Loucy (cell line): ENCODE data around the gene LRRC26.

Experiments used
- EZH2phosphoT487 ChIP-seq: fragments of 200-600 bp; IDR thresholded peaks from 2 replicates; pipeline ENCODE4 v1.6.1; 2018; ENCODE audit warnings: antibody characterized with exemption, mild to moderate bottlenecking, moderate library complexity, borderline replicate concordance
- TF ChIP-seq, protein P1 (sequence below): fragments of 200-600 bp; sonication (generic); conservative IDR thresholded peaks from 2 replicates; pipeline ENCODE4 v1.5.1; 2014; ENCODE audit warnings: mild to moderate bottlenecking, antibody characterized with exemption, low read length

DNA sequence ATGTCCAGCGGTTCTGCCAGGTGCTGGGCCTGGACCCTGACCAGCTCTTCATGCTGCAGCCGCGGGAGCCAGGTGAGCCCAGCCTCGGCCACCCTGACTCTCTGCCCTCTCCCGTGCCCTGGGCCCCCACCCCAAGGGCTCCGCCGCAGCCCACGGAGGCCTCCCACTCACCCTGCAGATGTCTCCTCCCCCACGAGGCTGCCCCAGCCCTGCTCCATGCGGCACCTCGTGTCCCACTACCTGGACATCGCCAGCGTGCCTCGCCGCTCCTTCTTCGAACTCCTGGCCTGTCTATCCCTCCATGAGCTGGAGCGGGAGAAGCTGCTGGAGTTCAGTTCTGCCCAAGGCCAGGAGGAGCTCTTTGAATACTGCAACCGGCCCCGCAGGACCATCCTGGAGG is 44.8 kb upstream of the LRRC26 start:
- TF ChIP-seq, protein P1, sequence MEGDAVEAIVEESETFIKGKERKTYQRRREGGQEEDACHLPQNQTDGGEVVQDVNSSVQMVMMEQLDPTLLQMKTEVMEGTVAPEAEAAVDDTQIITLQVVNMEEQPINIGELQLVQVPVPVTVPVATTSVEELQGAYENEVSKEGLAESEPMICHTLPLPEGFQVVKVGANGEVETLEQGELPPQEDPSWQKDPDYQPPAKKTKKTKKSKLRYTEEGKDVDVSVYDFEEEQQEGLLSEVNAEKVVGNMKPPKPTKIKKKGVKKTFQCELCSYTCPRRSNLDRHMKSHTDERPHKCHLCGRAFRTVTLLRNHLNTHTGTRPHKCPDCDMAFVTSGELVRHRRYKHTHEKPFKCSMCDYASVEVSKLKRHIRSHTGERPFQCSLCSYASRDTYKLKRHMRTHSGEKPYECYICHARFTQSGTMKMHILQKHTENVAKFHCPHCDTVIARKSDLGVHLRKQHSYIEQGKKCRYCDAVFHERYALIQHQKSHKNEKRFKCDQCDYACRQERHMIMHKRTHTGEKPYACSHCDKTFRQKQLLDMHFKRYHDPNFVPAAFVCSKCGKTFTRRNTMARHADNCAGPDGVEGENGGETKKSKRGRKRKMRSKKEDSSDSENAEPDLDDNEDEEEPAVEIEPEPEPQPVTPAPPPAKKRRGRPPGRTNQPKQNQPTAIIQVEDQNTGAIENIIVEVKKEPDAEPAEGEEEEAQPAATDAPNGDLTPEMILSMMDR: no peak
- no peak for TF ChIP-seq EZH2phosphoT487
